ES-I3 (cell line): Measurements from ENCODE around the gene ZFAND3.

Experiments used
- H3K36me3 ChIP-seq: 2 replicates; pipeline ENCODE4 v1.6.1; 2013; ENCODE audit warnings: mild to moderate bottlenecking, low read length, control low read depth, moderate library complexity; ENCODE audit not compliant: insufficient read depth
- H3K4me1 ChIP-seq: 2 replicates; pipeline ENCODE4 v1.6.1; 2013; ENCODE audit warnings: mild to moderate bottlenecking, control low read depth, low read length; ENCODE audit not compliant: insufficient read depth
- H3K9ac ChIP-seq: 2 replicates; pipeline ENCODE4 v1.6.1; 2013; ENCODE audit warnings: low read depth, mild to moderate bottlenecking, low read length, moderate library complexity
- H3K9me3 ChIP-seq: 2 replicates; pipeline ENCODE4 v1.6.1; 2013; ENCODE audit warnings: mild to moderate bottlenecking, low read length, moderate library complexity; ENCODE audit not compliant: control insufficient read depth, insufficient read depth

Gene ZFAND3, protein sequence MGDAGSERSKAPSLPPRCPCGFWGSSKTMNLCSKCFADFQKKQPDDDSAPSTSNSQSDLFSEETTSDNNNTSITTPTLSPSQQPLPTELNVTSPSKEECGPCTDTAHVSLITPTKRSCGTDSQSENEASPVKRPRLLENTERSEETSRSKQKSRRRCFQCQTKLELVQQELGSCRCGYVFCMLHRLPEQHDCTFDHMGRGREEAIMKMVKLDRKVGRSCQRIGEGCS

DNA sequence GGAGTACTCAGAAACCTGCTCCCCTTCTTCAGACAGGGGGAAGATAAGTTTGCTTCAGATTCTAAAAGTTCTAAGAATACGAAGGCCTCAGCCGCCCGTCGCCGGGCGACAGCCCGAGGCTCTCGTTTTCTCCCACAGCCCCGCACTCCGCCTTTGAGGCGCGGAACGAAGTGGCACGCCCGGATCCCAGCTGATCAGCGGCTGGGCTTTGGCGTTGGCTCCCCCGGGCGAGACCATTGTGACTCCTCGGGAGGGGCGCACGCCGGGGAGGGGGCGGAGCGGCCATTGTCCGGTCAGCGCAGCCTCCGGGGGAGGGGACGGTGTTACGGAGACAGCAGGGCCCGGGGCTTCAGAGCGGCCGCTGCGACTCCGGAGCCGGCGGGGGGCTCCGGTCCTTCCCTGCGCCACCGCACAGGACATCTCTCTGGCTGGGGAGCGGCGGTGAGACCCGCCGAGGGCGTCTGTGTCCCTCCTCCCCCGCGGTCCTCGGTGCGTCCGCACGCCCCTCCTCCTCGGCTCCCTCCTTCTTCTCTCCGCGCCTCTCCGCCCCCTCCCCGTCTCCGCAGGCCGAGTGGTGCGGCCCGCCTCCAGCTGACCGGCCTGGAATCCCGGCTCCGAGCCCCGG lies at the start of gene ZFAND3:
TSS of gene ZFAND3 (plus strand) at position 551 of the 625 bp plus-strand sequence. CDS start 219 bp downstream, outside the sequence.
- Histone ChIP-seq H3K9me3 (no peaks in the 10 kb centered on the region), H3K9ac (peak within 1 kb of the TSS; percentile 95), H3K4me1 (peaks cover 23% of the 10 kb centered on the region), H3K36me3 (no peaks in the 10 kb centered on the region)

DNA sequence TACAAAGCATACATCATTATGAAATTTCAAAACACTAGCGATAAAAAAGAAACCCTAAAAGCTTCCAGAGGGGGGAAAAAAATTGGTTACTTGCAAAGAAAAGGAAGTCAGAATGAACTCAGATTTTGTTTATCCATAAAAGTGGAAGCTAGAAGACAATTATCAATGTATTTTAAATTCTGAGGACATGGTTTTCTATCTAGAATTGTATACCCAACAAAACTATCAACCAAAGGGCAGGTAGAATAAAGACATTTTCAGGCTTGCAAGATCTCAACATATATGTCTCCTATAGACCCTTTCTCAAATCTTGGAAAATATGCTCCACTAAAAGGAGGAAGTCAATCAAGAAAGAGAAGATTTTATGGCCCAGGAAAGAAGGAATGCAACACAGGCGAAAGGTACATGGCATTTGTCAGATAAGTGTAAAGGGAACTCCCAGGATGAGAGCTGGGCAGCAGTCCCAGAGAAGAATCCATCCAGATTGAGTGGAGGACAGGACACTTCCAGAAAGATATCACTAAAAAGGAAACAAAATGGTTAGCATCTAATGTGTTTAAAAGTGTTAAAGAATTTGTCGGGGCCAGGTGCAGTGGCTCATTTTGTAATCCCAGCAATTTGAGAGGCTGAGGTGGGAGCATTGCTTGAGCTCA lies 45.4 kb upstream of the ZFAND3 start:
- no peaks in the 10 kb centered on the region for H3K9me3 ChIP-seq

DNA sequence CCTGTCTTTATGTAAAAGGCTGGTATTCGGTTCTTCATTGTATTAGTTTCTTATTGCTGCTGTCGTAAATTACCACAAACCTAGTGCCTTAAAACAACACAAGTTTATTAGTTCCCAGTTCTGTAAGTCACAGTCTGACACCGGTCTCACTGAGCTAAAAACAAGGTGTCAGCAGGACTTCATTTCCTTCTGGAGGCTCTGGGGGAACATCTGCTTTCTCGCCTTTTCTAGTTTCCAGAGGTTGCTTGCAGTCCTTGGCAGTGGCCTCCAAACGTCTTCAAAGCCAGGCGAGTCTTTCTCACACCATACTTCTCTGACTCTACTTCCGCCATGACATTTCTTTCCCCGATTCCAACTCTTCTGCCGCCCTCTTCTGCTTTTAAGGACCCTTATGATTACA lies 43.0 kb upstream of the ZFAND3 start:
- Histone ChIP-seq H3K9ac (no peak overlapping the region; the same call in 1 of the 2 replicates), H3K36me3 (no peaks in the 10 kb centered on the region)

More for the DNA sequence above, 45.4 kb upstream of the ZFAND3 start:
- H3K4me1 ChIP-seq, result peaks cover 26% of the 10 kb centered on the region
- no peak overlapping the region for H3K9ac ChIP-seq
- H3K36me3 ChIP-seq, result no peaks in the 10 kb centered on the region

DNA sequence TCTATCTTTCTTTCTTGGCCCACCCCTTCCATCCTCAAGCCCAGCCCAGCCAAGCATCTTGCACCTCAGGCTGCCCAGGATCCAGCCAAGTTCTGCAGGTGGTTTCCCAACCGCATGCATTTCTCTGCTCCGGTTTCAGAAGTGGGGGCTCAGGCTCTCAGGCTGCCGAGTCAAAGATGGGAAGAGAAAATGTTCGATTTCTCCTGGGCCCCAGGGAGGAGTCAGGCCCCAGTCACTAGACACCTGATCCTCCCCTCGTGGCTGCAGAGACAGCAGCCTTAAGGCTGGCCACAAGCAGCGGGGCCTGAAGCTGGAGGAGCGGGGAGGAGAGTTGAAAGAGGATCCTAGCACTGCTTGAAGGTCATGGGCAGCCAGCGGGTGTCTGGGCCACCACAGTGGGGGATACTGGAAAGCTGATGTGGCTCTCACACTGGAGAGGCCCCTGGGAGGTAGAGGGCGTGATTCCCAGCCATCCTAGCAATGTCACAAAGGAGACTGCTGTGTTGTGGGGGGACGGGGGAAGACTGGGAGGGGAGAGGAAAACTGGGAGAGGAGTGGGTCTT lies 42.2 kb upstream of the ZFAND3 start:
- Histone ChIP-seq H3K36me3 (no peaks in the 10 kb centered on the region), H3K9ac (peak overlapping the region; percentile 20; the same call in 1 of the 2 replicates)

More for the DNA sequence above, 43.0 kb upstream of the ZFAND3 start:
- Histone ChIP-seq H3K4me1 (peaks cover 38% of the 10 kb centered on the region), H3K9me3 (no peaks in the 10 kb centered on the region)

DNA sequence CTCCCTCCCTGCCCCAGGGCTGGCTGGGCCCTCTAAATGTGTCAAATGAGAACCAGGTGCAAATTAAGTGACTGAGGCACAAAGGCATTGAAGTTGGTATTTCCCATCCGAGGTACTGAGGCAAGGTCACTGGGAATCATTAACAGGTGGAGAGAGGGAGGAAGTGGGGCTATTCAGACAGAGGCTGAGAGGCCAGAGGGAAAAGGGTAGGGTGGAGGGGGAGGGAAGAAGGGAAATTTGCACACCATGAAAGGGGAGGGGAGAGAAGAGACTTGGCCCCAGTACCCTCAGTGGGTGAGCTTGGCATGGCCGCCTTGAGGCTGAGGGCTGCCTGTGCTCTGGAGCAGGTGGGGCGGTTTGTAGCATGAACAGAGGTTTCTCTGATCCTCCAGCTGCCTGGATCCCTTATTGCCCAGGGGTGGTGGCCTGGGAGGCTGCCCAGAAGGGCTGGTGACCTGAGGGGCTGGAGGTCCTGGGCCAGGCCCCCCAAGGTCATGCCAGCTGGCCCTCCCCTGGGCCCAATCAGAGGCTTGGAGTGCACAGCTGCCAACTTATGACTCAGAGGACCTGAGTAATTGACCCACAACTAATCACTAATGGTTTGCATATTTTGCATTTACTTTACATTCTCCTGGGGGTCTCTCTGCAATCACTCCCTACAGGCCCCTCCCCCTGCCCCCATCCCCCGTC lies 40.3 kb upstream of the ZFAND3 start:
- Histone ChIP-seq H3K36me3 (no peaks in the 10 kb centered on the region), H3K9ac (no peak overlapping the region), H3K9me3 (no peaks in the 10 kb centered on the region), H3K4me1 (peaks cover 44% of the 10 kb centered on the region)

More for the DNA sequence above, 42.2 kb upstream of the ZFAND3 start:
- Histone ChIP-seq H3K4me1 (peaks cover 38% of the 10 kb centered on the region), H3K9me3 (no peaks in the 10 kb centered on the region)

DNA sequence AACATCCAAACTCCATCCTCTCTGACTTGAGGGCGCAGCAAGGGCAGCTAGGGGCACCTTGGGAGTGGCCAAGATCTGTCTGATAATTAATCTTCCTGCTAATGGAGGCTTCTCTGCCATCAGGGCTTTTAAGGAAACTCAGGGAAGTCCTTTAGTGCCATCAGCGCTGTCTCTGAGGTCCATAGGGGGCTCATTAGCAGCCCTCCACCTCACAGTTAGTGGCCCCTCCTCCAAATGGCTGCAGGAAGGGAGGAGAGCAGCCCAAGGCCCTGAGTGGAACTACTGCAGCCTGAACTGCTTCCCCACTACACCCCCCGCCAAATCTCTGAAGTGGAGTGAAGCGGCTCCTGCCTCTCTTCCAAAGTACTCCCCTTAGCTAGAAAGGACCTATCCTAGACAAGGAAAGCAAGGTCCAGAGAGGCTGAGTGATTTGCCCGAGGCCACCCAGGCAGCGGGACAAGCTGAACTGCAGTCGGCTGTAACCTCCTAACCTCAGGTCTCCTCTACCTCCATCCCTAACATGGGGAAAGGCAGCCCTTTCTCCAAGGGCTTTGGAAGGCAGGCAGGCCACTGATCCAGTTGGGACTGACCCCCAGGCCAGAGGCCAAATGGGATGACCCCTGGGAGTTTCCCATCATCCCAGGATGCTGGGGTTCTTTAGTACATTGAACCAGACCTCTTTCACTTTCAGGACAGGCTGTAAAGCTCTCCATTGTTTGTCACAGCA lies 39.5 kb upstream of the ZFAND3 start:
- Histone ChIP-seq H3K36me3 (no peaks in the 10 kb centered on the region), H3K4me1 (peaks cover 49% of the 10 kb centered on the region)

DNA sequence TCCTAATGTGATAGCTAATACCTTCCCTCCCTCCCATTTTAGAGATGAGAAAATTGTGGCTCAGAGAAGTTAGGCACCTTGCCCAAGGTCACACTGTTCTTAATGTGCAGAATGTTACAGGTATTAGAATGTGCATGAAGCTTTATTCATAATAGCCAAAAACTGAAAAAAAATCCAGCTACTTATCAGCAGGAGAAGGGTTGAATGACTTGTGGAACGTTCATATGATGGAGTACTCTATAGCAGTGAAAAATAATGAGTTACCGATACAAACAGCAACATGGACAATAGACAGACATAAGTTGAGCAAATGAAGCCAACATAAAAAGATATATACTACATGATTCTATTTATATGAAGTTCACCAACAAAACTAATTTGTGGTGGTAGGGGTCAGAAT lies 37.7 kb upstream of the ZFAND3 start:
- Histone ChIP-seq H3K9me3 (no peaks in the 10 kb centered on the region), H3K4me1 (peaks cover 46% of the 10 kb centered on the region), H3K36me3 (no peaks in the 10 kb centered on the region), H3K9ac (no peak overlapping the region)

More for the DNA sequence above, 39.5 kb upstream of the ZFAND3 start:
- Histone ChIP-seq H3K9me3 (no peaks in the 10 kb centered on the region), H3K9ac (no peak overlapping the region)

DNA sequence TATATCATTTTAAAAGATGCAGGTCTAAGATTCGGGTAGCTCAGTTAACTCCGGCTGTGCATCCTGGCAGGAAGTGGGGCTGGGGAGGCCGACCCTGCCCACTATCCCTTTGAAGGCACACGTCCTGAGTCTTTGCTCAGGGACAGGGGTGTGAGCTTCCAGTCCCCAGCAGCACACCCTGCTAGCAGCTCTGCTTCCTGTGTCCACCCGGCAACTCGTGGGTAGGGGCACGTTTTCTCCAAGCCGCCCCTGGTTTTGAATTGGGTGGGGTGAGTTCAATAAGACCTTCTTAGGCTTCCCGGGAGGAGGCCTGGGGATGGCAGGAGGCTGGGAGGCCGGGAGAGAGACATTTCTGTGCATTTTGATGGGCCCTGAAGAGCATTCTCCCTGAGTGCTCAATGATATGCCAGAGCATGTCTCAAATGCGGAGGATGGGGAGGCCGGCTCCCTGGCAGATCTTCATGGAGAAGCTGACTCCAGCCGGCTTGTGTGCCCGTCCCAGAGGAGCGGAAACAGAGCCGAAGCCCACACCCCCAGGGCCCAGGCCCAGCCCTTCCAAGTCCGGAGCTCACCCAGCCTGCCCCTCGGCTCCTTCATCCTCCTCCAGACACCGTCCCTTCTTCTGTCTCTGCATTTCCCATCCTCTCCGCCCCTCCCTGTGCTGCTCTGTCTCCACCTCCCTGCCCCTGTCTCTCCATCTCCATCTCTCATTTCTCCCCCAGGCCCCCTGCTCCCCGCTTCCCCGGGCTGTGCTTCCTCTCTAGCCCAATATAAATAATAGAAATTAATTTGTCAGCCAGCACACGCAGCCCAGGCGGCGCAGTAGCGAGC lies 36.3 kb upstream of the ZFAND3 start:
- Histone ChIP-seq H3K4me1 (peaks cover 47% of the 10 kb centered on the region), H3K9ac (peak overlapping the region; percentile 94), H3K9me3 (no peaks in the 10 kb centered on the region), H3K36me3 (no peaks in the 10 kb centered on the region)

DNA sequence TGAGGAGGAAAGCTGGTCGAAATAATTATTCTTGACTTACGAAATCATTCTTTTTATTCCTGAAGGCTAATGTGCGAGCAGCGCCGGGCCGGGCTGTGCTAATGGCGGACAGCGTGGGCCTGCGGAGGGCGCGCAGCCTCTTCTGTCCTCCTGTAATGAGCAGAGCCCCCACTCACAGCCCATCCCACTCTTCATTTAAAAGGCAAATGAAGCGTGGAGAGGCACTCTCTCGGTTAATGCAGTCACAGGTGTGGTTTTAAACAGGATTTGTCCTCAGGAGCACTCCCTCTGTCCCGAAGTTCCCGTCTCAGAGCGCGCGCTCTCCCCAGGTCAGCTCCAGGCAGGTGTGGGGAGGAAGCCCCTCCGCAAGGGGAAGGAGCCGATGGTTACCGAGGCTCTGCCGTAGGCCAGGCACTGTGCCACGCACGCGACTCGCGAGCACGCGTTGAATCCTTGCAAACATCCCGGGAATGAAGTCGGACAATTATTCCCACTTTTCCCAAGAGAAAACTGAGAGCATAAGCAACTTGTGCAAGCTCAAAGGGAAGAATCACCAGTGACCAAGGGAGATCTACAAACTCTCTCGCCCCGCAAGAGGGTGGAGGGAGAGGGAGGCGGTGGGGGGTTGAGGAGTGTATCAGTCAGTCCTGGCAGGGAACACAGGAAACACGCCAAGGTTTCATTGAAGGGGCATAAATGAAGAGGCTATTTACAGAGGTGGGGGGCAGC lies 35.5 kb upstream of the ZFAND3 start:
- H3K9me3 ChIP-seq, result no peaks in the 10 kb centered on the region
- no peaks in the 10 kb centered on the region for H3K36me3 ChIP-seq
- peak overlapping the region; percentile 94 for H3K9ac ChIP-seq
- H3K4me1 ChIP-seq, result peaks cover 39% of the 10 kb centered on the region

DNA sequence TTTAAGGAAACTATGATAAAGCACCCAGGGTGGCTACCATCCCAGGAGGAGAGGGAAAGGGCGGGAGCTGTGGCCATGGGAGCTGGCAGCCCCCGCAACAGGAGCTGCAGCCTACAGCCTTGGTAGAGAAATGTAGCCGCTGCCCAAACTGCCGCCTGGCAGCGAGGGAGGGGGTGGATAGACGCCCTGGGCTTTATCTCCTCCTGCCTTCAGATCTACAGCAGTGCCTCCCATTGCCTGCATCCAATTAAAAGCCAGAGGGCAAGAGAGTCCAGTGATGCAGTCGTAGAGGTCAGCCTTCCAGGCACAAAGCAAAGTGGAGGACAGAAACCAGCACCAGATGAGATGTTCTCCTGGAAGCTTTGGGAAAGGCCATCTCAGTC lies 35.0 kb upstream of the ZFAND3 start:
- H3K9ac ChIP-seq, result peak overlapping the region; percentile 94
- H3K9me3 ChIP-seq, result no peaks in the 10 kb centered on the region
- peaks cover 35% of the 10 kb centered on the region for H3K4me1 ChIP-seq
- no peaks in the 10 kb centered on the region for H3K36me3 ChIP-seq

DNA sequence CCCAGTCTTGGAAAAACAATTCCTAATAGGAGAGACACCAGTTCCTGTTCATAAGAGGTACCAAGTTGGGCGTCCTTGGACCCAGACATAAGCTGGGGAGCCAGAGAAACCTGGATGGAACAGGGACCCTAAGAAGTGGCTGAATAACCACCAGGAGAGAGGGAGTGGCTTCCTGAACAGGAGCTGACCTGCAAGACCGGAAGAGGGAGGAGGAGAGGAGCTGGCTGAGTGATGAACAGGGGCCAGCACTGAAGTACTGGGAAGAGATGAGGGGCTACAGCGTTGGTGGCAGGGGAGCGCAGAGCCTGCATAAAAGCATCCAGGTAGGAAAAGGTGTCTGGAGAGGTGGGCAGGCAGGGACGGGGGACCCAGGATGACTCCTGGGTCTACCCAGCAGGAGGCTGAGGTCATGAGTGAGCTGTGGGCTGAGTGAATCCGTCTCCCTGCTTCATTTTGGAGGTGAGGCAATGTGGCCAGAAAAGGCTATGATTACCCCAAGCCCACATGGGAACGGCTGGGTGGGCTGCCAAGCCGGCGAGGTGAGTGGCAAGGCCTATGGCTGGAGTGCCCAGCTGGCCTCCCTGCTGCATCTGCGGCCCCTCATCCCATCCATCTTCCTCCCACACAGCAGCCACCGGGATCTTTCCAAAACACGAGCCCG lies 34.4 kb upstream of the ZFAND3 start:
- Histone ChIP-seq H3K9ac (peak overlapping the region; percentile 94; the same call in 1 of the 2 replicates), H3K4me1 (peaks cover 30% of the 10 kb centered on the region), H3K36me3 (no peaks in the 10 kb centered on the region), H3K9me3 (no peaks in the 10 kb centered on the region)

DNA sequence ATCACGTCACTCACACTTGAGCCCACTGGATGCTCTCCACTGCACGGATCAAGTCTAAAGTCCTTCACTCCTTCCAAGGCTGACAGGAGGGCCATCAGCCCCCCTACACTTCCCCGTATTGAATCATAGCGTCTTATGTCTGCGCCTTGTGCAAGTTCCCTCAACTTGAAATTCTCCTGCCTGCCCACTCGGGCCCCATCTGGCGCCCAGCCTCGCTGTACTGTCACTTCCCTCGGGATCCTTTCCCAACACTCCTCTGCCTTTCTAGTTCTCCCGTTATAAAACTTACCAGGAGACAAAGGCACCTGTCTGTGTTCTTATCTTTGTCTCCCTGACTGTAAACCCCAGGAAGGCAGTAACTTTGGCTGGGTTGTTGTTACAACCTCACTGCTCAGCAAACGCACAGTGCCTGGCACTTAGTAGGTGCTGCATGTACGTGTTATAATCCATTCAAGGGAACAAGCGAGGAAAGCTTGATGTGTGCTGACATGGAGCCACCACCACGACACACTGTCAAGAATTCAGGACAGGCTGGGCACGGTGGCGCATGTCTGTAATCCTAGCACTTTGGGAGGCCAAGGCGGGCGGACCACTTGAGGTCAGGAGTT lies 33.8 kb upstream of the ZFAND3 start:
- Histone ChIP-seq H3K9ac (no peak overlapping the region), H3K4me1 (peaks cover 28% of the 10 kb centered on the region), H3K36me3 (no peaks in the 10 kb centered on the region), H3K9me3 (no peaks in the 10 kb centered on the region)
